Naive thymus-derived CD8-positive, alpha-beta T cell (primary cell): ENCODE data around the gene PTPRT. TPM values are rescaled to one million over a fixed set of nuclear protein-coding genes. Genes with fewer than 3 reads are reported as not detected.

Source experiments
- ATAC-seq, 2 donors: fragments of 150-1000 bp; cut with Tn5 transposase in 1 of 2; sonication (Bioruptor Pico), chemical (Tn5 transposase) in 1 of 2; 1 replicate in 1 of 2; 2 replicates in 1 of 2; pipeline ENCODE4 v1.10.0; 2021; ENCODE audit warnings: mild to moderate bottlenecking in 2 of 2, moderate library complexity in 2 of 2
- POLR2A ChIA-PET: fragments of 350-600 bp; sonication (Branson Sonifier 250); formaldehyde crosslinking; loops from one replicate; lab custom pipeline; 2021; ENCODE audit warnings: antibody characterized with exemption; lab: Charles Lee
- DNase-seq, 10 donors: peaks; one replicate each; pipeline versions ENCODE4 v3.0.0 to v3.0.0-alpha.2; 2020 to 2022
- H3K27ac Mint-ChIP-seq, 10 donors: one replicate each; pipeline ENCODE4 v1.8.0; 2020 to 2022; ENCODE audit warnings: mild to moderate bottlenecking in 10 of 10, mixed read lengths in 10 of 10, moderate library complexity in 4 of 10, inconsistent platforms in 1 of 10
- H3K27me3 Mint-ChIP-seq, 5 donors: one replicate each; pipeline ENCODE4 v1.8.0; 2021 to 2022; ENCODE audit warnings: mixed read lengths in 5 of 5
- H3K36me3 Mint-ChIP-seq, 3 donors: one replicate each; pipeline ENCODE4 v1.8.0; 2020 to 2022; ENCODE audit warnings: mixed read lengths in 3 of 3, mild to moderate bottlenecking in 2 of 3, inconsistent platforms in 1 of 3
- H3K4me1 Mint-ChIP-seq, 4 donors: one replicate each; pipeline ENCODE4 v1.8.0; 2021 to 2022; ENCODE audit warnings: mixed read lengths in 4 of 4
- H3K4me3 Mint-ChIP-seq, 10 donors: one replicate each; pipeline ENCODE4 v1.8.0; 2020 to 2022; ENCODE audit warnings: mild to moderate bottlenecking in 10 of 10, mixed read lengths in 10 of 10, moderate library complexity in 6 of 10, inconsistent platforms in 1 of 10
- H3K9me3 Mint-ChIP-seq, 9 donors: one replicate each; pipeline ENCODE4 v1.8.0; 2020 to 2022; ENCODE audit warnings: mixed read lengths in 9 of 9, mild to moderate bottlenecking in 3 of 9, inconsistent platforms in 1 of 9, moderate library complexity in 1 of 9
- polyA plus RNA-seq, 3 donors: library from polyadenylated mRNA; unstranded; fragments of 300-500 nt; fragmentation: Illumina TruSeq; gene quantifications; one replicate each; pipeline ENCODE4 v1.2.3, GENCODE V29; 2021
- total RNA-seq, 8 experiments: library from RNA in 2 of 8; stranded (reverse) in 2 of 8; gene quantifications; one replicate each; pipeline ENCODE4 v1.2.3 and lab custom pipeline; 2021 to 2026

Gene PTPRT
- total and polyA plus RNA-seq, 5 experiments from 2014 or later = not detected

GRCh38 chr20:42186337-42186736, 1003.4 kb downstream of the PTPRT start:
- Mint-ChIP-seq H3K27me3 (peaks cover 0 to 3% (median 0%) of the 10 kb centered on the region in 5 donors), H3K4me1 (no peaks in the 10 kb centered on the region), H3K9me3 (peaks cover 0 to 21% (median 8%) of the 10 kb centered on the region in 9 donors), H3K27ac (no peak overlapping the region), H3K36me3 (no peaks in the 10 kb centered on the region), H3K4me3 (no peak overlapping the region)
- POLR2A ChIA-PET = no interaction called here
- DNase-seq (no peak), ATAC-seq (no peak)

- H3K4me1 Mint-ChIP-seq = no peaks in the 10 kb centered on the region
- no peak for ATAC-seq
- H3K27ac Mint-ChIP-seq = no peak overlapping the region
- H3K27me3 Mint-ChIP-seq = peaks cover 0 to 3% (median 0%) of the 10 kb centered on the region in 5 donors
- POLR2A ChIA-PET = no interaction called here
- no peak for DNase-seq
- no peak overlapping the region for H3K4me3 Mint-ChIP-seq
- no peaks in the 10 kb centered on the region for H3K36me3 Mint-ChIP-seq
- H3K9me3 Mint-ChIP-seq = peaks cover 0 to 33% (median 10%) of the 10 kb centered on the region in 9 donors
Observed at GRCh38 chr20:42183147-42183546, 1006.6 kb downstream of the PTPRT start.

GRCh38 chr20:42181064-42181463, 1008.6 kb downstream of the PTPRT start:
- H3K27ac Mint-ChIP-seq = no peak overlapping the region
- peaks cover 0 to 9% (median 0%) of the 10 kb centered on the region in 5 donors for H3K27me3 Mint-ChIP-seq
- POLR2A ChIA-PET = no interaction called here
- DNase-seq (no peak), ATAC-seq (no peak)
- H3K36me3 Mint-ChIP-seq = no peaks in the 10 kb centered on the region
- H3K4me1 Mint-ChIP-seq = no peaks in the 10 kb centered on the region
- peaks cover 0 to 17% (median 6%) of the 10 kb centered on the region in 9 donors for H3K9me3 Mint-ChIP-seq
- no peak overlapping the region for H3K4me3 Mint-ChIP-seq

- peaks cover 0 to 17% (median 4%) of the 10 kb centered on the region in 9 donors for H3K9me3 Mint-ChIP-seq
- no peak for ATAC-seq
- POLR2A ChIA-PET = no interaction called here
- peaks cover 0 to 9% (median 0%) of the 10 kb centered on the region in 5 donors for H3K27me3 Mint-ChIP-seq
- H3K4me1 Mint-ChIP-seq = no peaks in the 10 kb centered on the region
- no peaks in the 10 kb centered on the region for H3K36me3 Mint-ChIP-seq
- no peak overlapping the region for H3K27ac Mint-ChIP-seq
- no peak overlapping the region for H3K4me3 Mint-ChIP-seq
- DNase-seq = no peak
Observed at GRCh38 chr20:42179768-42180167, 1009.9 kb downstream of the PTPRT start.

- ATAC-seq = no peak
Observed at GRCh38 chr20:42173440-42173839, 1016.3 kb downstream of the PTPRT start.

GRCh38 chr20:42164121-42164890, 1025.4 kb downstream of the PTPRT start:
- H3K36me3 Mint-ChIP-seq = no peaks in the 10 kb centered on the region
- no peak overlapping the region for H3K4me3 Mint-ChIP-seq
- POLR2A ChIA-PET = interaction anchor here (0.6 kb wide), 1 partner anchor 145 kb away, joined by 3 read pairs; no protein-coding TSS in a partner anchor
- peaks cover 0 to 28% (median 2%) of the 10 kb centered on the region in 9 donors for H3K9me3 Mint-ChIP-seq
- peaks cover 0 to 14% (median 7%) of the 10 kb centered on the region in 5 donors for H3K27me3 Mint-ChIP-seq
- peaks cover 0 to 2% (median 0%) of the 10 kb centered on the region in 4 donors for H3K4me1 Mint-ChIP-seq
- H3K27ac Mint-ChIP-seq = no peak overlapping the region
- no peak for ATAC-seq
- DNase-seq = no peak

More at GRCh38 chr20:42173440-42173839, 1016.3 kb downstream of the PTPRT start:
- peaks cover 0 to 9% (median 0%) of the 10 kb centered on the region in 5 donors for H3K27me3 Mint-ChIP-seq
- POLR2A ChIA-PET = no interaction called here
- H3K4me1 Mint-ChIP-seq = no peaks in the 10 kb centered on the region
- no peak for DNase-seq
- no peak overlapping the region for H3K27ac Mint-ChIP-seq
- no peak overlapping the region for H3K4me3 Mint-ChIP-seq
- no peaks in the 10 kb centered on the region for H3K36me3 Mint-ChIP-seq
- peaks cover 0 to 11% (median 0%) of the 10 kb centered on the region in 9 donors for H3K9me3 Mint-ChIP-seq

- DNase-seq (no peak), ATAC-seq (no peak)
- POLR2A ChIA-PET = no interaction called here
- Mint-ChIP-seq H3K27ac (no peak overlapping the region), H3K4me3 (no peak overlapping the region), H3K27me3 (peaks cover 0 to 9% (median 5%) of the 10 kb centered on the region in 5 donors), H3K4me1 (peaks cover 0 to 2% (median 0%) of the 10 kb centered on the region in 4 donors), H3K9me3 (peaks cover 0 to 26% (median 0%) of the 10 kb centered on the region in 9 donors), H3K36me3 (no peaks in the 10 kb centered on the region)
Observed at GRCh38 chr20:42161228-42161829, 1028.4 kb downstream of the PTPRT start.

- H3K27me3 Mint-ChIP-seq = peaks cover 0 to 9% (median 4%) of the 10 kb centered on the region in 5 donors
- no peak overlapping the region for H3K27ac Mint-ChIP-seq
- DNase-seq = no peak
- no peaks in the 10 kb centered on the region for H3K36me3 Mint-ChIP-seq
- POLR2A ChIA-PET = no interaction called here
- peaks cover 0 to 26% (median 0%) of the 10 kb centered on the region in 9 donors for H3K9me3 Mint-ChIP-seq
- H3K4me1 Mint-ChIP-seq = peaks cover 0 to 2% (median 0%) of the 10 kb centered on the region in 4 donors
- ATAC-seq = no peak
- H3K4me3 Mint-ChIP-seq = no peak overlapping the region
Observed at GRCh38 chr20:42159808-42160207, 1029.9 kb downstream of the PTPRT start.

- Mint-ChIP-seq H3K27me3 (peaks cover 0 to 10% (median 2%) of the 10 kb centered on the region in 5 donors), H3K4me3 (no peak overlapping the region), H3K9me3 (peaks cover 0 to 24% (median 0%) of the 10 kb centered on the region in 9 donors), H3K27ac (no peak overlapping the region), H3K36me3 (no peaks in the 10 kb centered on the region), H3K4me1 (peaks cover 0 to 2% (median 0%) of the 10 kb centered on the region in 4 donors)
- ATAC-seq (no peak), DNase-seq (no peak)
- POLR2A ChIA-PET = no interaction called here
Observed at GRCh38 chr20:42158272-42158671, 1031.4 kb downstream of the PTPRT start.

GRCh38 chr20:42155586-42155985, 1034.1 kb downstream of the PTPRT start:
- no peak for DNase-seq
- H3K36me3 Mint-ChIP-seq = no peaks in the 10 kb centered on the region
- POLR2A ChIA-PET = no interaction called here
- no peak for ATAC-seq
- no peak overlapping the region for H3K4me3 Mint-ChIP-seq
- H3K9me3 Mint-ChIP-seq = peaks cover 0 to 20% (median 2%) of the 10 kb centered on the region in 9 donors
- H3K27me3 Mint-ChIP-seq = peaks cover 0 to 15% (median 0%) of the 10 kb centered on the region in 5 donors
- no peak overlapping the region for H3K27ac Mint-ChIP-seq
- peaks cover 0 to 2% (median 0%) of the 10 kb centered on the region in 4 donors for H3K4me1 Mint-ChIP-seq

GRCh38 chr20:42152575-42152974, 1037.1 kb downstream of the PTPRT start:
- POLR2A ChIA-PET = no interaction called here
- Mint-ChIP-seq H3K4me3 (no peak overlapping the region), H3K27me3 (peaks cover 0 to 14% (median 0%) of the 10 kb centered on the region in 5 donors), H3K9me3 (peaks cover 0 to 15% (median 3%) of the 10 kb centered on the region in 9 donors), H3K27ac (no peak overlapping the region), H3K4me1 (no peaks in the 10 kb centered on the region), H3K36me3 (no peaks in the 10 kb centered on the region)
- DNase-seq (no peak), ATAC-seq (no peak)

- Mint-ChIP-seq H3K4me3 (no peak overlapping the region), H3K9me3 (peaks cover 0 to 7% (median 3%) of the 10 kb centered on the region in 9 donors), H3K27me3 (peaks cover 0 to 14% (median 0%) of the 10 kb centered on the region in 5 donors), H3K36me3 (no peaks in the 10 kb centered on the region), H3K27ac (no peak overlapping the region), H3K4me1 (no peaks in the 10 kb centered on the region)
- ATAC-seq = no peak
- DNase-seq = no peak
- POLR2A ChIA-PET = no interaction called here
Observed at GRCh38 chr20:42150230-42150629, 1039.5 kb downstream of the PTPRT start.

GRCh38 chr20:42138729-42139128, 1051.0 kb downstream of the PTPRT start:
- H3K4me3 Mint-ChIP-seq = no peak overlapping the region
- ATAC-seq (no peak), DNase-seq (no peak)
- H3K27ac Mint-ChIP-seq = no peak overlapping the region
- POLR2A ChIA-PET = no interaction called here
- peaks cover 0 to 33% (median 3%) of the 10 kb centered on the region in 5 donors for H3K27me3 Mint-ChIP-seq
- no peaks in the 10 kb centered on the region for H3K4me1 Mint-ChIP-seq
- H3K36me3 Mint-ChIP-seq = no peaks in the 10 kb centered on the region
- H3K9me3 Mint-ChIP-seq = peaks cover 0 to 19% (median 2%) of the 10 kb centered on the region in 9 donors
